ENCODE results near the gene IGSF9. TPM values are rescaled to one million over a fixed set of nuclear protein-coding genes. Genes with fewer than 3 reads are reported as not detected.
A peak's percentile ranks its signal among the peaks of the same experiment; 100 is the strongest.

Gene IGSF9
- total RNA-seq, 1 experiment from 2014 or later, result 21.2 TPM

DNA sequence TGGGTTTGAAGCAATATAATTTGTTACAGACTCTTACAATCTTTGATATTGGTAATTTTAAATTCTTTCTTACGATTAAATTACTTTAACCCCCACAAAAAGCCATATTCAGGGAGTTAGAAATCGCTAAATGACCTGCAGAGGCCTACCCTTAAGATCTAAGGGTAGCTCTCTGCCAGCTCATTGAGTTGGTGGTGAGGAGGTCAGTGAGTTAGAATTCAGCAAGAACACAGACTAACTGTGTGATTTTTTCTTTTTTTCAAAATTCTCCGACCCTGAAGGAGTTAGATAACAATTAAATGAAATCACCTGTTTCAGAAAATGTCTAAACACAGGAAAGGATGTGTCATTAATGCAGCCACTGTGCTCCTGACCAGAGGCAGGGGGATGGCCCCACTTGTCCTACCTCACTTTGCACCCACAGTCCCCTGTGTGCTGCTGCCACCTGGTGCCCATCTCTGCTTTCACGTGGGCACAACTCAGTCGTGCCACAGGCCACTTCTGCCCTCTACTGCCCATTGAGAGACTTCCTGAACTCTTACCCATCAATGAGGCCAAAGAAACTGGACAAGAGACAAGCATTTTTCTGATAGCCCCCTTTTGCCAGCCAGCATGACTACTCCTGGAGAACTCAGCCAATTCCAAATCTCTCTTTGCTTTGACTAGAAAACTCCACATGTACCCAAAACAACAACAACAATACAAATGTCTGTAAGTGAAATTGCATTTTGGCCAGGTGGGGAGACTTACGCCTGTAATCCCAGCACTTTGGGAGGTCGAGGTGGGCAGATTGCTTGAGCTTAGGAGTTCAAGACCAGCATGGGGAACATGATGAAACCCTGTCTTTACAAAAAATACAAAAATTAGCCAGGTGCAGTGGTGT, 53.9 kb downstream of the IGSF9 start:
- intact Hi-C loops (cut with micrococcal nuclease; ENCODE audit: unreplicated experiment), result loop anchor here (1.0 kb wide), 3 partner anchors 55 to 111 kb away; partner anchors contain the start of gene DUSP23
- Mint-ChIP-seq H3K9me3 (ENCODE audit: unreplicated experiment) (no peaks in the 10 kb centered on the region), H3K36me3 (ENCODE audit: insufficient read depth, unreplicated experiment) (no peaks in the 10 kb centered on the region), H3K4me3 (ENCODE audit: unreplicated experiment) (no peak overlapping the region), H3K27me3 (ENCODE audit: insufficient read depth, unreplicated experiment) (no peaks in the 10 kb centered on the region), H3K27ac (ENCODE audit: unreplicated experiment) (no peak overlapping the region), H3K4me1 (ENCODE audit: low read depth, unreplicated experiment) (peaks cover 13% of the 10 kb centered on the region)
- POLR2A ChIA-PET, result no interaction called here
- no peak overlapping the region for H3K4me3 ChIP-seq (ENCODE audit: low read depth, low read length)
- peak; percentile 86 to 97 for TF ChIP-seq CTCF (IDR thresholded peaks at IDR 0.05; ENCODE audit: insufficient read depth in 1 of 2, low read depth in 1 of 2, low read length in 1 of 2, severe bottlenecking in 1 of 2, unreplicated experiment in 1 of 2)
- no peaks in the 10 kb centered on the region for H3K36me3 ChIP-seq (ENCODE audit: control insufficient read depth, insufficient read depth, low read length)
- H3K9me3 ChIP-seq, result no peaks in the 10 kb centered on the region
- H3K27me3 ChIP-seq (replicated peaks; ENCODE audit: control insufficient read depth, insufficient read depth, low read length), result no peaks in the 10 kb centered on the region
- no TSS peak for BruUV-seq (replicated peaks)
- CTCF ChIA-PET, result interaction anchor here (0.6 to 6.5 kb wide), 9 partner anchors 33 to 116 kb away, joined by 3 to 75 read pairs (median 7); partner anchors contain the start of genes DUSP23, FCRL6, IGSF9 and TAGLN2
- H3K4me1 ChIP-seq, result peaks cover 16% of the 10 kb centered on the region
- DNase-seq, result peak; percentile 74 to 81

DNA sequence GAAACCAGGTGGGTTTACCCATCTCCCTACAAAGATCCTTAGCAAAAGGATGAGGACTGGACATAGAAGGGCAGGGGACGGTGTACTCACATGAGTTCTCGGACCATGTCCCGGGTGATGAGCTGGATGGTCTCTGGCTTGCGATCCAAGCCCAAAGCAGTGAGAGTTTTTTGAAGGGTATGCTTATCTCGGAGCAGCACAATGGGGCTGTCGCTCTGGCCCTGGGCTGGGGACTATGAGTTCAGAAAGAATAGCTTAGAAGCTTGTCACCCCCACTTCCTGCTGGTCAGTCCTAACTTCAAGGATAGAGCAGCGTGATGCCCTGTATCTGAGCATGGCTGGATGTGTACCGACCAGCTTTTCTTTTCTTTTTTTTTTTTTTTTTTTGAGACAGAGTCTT, 55.0 kb downstream of the IGSF9 start:
- no peak overlapping the region for H3K27ac Mint-ChIP-seq (ENCODE audit: unreplicated experiment)
- H3K27me3 ChIP-seq (replicated peaks; ENCODE audit: control insufficient read depth, insufficient read depth, low read length), result no peaks in the 10 kb centered on the region

More for the DNA sequence above, 55.0 kb downstream of the IGSF9 start:
- no TSS peak for BruUV-seq (replicated peaks)
- DNase-seq, result no peak
- Histone ChIP-seq H3K4me1 (peaks cover 11% of the 10 kb centered on the region), H3K4me3 (ENCODE audit: low read depth, low read length) (no peak overlapping the region), H3K9me3 (no peaks in the 10 kb centered on the region), H3K36me3 (ENCODE audit: control insufficient read depth, insufficient read depth, low read length) (no peaks in the 10 kb centered on the region)
- Mint-ChIP-seq H3K4me1 (ENCODE audit: low read depth, unreplicated experiment) (peaks cover 6% of the 10 kb centered on the region), H3K9me3 (ENCODE audit: unreplicated experiment) (no peaks in the 10 kb centered on the region), H3K27me3 (ENCODE audit: insufficient read depth, unreplicated experiment) (no peaks in the 10 kb centered on the region), H3K4me3 (ENCODE audit: unreplicated experiment) (no peak overlapping the region), H3K36me3 (ENCODE audit: insufficient read depth, unreplicated experiment) (no peaks in the 10 kb centered on the region)
- intact Hi-C loops (cut with micrococcal nuclease; ENCODE audit: unreplicated experiment), result no loop called here
- no peak for TF ChIP-seq CTCF (IDR thresholded peaks at IDR 0.05; ENCODE audit: insufficient read depth in 1 of 2, low read depth in 1 of 2, low read length in 1 of 2, severe bottlenecking in 1 of 2, unreplicated experiment in 1 of 2)
- ChIA-PET CTCF (interaction anchor here (1.1 to 6.5 kb wide), 4 partner anchors 54 to 117 kb away, joined by 3 to 75 read pairs (median 7); partner anchors contain the start of gene DUSP23), POLR2A (interaction anchor here (0.7 kb wide), 1 partner anchor 32 kb away, joined by 3 read pairs; no protein-coding TSS in a partner anchor)

Data from Caco-2 (cell line).